ENCODE data around the gene JAML.
"Not testable (repeated sequence)": the region's sequence is repeated elsewhere in the genome, so short reads cannot be mapped to it uniquely, and the experiment has no call there.

Gene JAML

GRCh38 chr11:118202599-118203422 is 22.0 kb downstream of the JAML start:
- no peak for DNase-seq

GRCh38 chr11:118201966-118202365 is 22.8 kb downstream of the JAML start:
- TF ChIP-seq GATA1 (IDR thresholded peaks at IDR 0.05; ENCODE audit: low read depth, low read length): no peak
- no peak for DNase-seq

More at GRCh38 chr11:118202599-118203422, 22.0 kb downstream of the JAML start:
- TF ChIP-seq GATA1 (IDR thresholded peaks at IDR 0.05; ENCODE audit: low read depth, low read length) (no peak), POLR2A (IDR thresholded peaks at IDR 0.05; ENCODE audit: low read length) (no peak)

DNA sequence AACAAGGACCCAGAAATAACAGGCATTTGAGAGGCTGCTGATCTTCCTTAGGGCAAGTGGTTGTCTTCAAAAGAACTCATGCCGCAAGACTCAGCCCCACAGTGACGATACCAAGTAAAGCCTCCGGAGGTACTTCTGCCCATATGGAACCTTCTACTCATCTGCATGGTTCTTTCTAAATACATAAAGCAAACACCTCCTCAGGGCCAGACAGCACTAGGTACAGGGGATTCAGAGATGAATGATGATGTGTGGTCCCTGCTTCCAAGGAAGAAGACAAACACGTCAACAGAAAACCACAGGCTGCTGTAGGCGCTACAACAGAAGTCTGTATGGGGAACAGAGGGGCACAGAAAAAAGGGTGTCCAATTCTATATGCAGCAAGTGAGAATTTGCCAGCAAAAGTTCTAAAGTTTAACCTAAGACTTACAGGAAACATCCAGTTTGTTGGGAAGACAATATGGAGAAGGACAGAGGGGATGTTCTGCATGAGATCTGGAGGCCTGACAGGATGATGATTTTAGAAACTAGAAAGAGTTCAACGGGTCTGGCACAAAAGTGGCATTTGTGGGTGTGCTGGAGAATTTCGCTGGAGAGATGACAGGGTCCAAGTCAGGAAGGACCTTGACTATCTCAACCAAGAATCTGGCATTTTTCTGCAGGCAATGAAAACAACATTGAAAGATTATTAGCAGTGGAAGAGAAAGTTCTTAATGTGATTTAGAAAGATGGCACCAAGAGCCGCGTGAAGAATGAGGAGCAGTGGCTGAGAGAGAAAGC is 23.7 kb downstream of the JAML start:
- TF ChIP-seq POLR2A (IDR thresholded peaks at IDR 0.05; ENCODE audit: low read length) (no peak), GATA1 (IDR thresholded peaks at IDR 0.05; ENCODE audit: low read depth, low read length) (no peak)
- no peak for DNase-seq

DNA sequence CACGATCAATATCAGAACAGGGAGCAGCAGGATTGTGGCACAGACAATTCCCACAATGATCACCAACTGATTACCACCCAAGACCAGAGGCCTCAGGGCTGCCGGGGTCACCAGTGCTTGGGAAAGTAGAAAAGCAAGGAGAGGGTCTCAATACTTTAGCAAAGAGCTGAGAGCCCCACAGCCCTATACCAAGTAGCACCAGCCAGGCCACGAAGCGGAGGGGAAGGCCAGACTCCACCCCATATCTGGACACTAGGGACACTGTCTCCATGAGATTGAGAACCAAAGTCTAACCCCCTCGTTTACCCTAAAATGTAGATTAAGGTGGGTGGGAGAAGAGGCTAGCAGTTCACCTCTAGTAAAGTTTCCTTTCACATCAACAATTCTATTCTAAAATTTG is 24.3 kb downstream of the JAML start:
- TF ChIP-seq POLR2A (IDR thresholded peaks at IDR 0.05; ENCODE audit: low read length) (no peak), GATA1 (IDR thresholded peaks at IDR 0.05; ENCODE audit: low read depth, low read length) (no peak)
- DNase-seq: no peak

DNA sequence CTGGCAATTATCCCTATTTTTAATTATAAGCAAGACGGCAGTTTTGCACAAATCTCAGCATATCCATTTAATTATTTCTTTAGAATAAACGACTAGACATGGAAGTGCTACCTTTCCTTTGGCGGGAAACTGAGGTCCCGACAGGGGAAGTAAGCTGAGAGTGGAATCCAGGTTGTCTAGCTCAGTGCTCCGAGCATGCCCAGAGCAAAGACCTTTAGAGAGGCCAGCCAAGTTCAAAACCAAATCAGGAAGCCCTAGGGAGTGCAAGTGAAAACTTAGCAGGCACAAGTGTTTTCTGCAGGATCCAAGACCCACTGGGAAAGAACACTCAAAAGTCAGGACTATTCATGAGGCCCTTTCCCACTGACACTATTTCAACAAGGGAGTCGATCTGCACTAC is 25.7 kb downstream of the JAML start:
- DNase-seq: no peak
- TF ChIP-seq GATA1 (IDR thresholded peaks at IDR 0.05; ENCODE audit: low read depth, low read length) (no peak), POLR2A (IDR thresholded peaks at IDR 0.05; ENCODE audit: low read length) (no peak)

DNA sequence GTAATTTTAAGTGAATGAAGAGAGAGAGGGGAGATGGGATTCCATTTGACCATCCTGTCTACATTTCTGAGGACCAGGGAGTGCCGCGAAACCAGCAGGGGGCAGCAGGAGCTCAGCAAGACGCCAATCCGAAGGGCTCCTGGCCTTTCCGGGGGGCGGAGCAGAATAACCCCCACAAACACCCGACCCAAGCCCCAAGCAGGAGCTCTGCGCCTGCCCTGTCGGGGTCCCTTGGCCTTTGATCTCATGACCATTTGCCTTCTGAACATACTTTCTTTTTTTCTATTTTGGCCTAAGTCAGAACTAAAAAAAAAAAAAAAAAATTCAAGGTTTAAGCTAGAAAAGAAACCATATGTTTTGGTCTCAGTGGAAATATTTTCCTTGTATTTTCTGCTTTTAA is 26.4 kb downstream of the JAML start:
- TF ChIP-seq GATA1 (IDR thresholded peaks at IDR 0.05; ENCODE audit: low read depth, low read length) (no peak), POLR2A (IDR thresholded peaks at IDR 0.05; ENCODE audit: low read length) (no peak)
- peak; percentile 73 to 86 for DNase-seq

DNA sequence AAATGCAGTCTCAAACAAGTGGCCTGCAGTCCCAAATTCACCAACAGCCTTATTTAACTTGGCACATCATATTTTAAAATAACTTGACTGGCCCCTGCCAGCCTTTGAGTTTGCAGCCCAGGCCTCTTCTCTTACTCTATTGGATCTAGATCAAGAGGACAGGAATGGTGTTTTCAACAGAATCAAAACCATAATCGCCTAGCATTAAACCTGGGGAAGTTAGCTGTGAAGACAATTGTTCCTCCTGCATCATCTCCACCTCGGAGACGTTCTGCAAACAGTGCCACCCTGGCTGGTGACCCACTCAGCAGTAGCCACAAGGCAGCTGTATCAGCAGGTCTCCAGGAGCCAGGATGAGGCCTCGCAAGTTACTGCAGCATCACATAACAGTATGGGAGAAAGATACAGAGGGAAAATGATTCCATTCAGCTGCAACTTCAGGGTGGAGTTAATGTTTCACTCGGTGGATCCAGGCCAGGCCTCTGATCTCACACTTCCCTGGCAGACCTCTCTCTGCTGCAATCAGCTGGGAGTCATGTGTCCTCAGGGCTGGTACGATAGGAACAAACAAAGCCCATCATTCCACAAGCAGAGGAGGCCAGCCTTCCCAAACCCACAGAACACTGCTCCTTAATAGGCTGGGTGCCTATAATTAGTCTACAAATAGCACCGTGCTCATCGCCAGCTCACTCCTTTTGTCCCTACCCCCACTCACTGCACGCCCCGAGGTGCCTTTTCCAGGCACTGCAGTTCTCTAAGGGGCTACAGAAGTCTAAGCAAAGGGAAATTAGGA is 29.8 kb downstream of the JAML start:
- no peak for DNase-seq
- no peak for TF ChIP-seq GATA1 (IDR thresholded peaks at IDR 0.05; ENCODE audit: low read depth, low read length)
- no peak for TF ChIP-seq POLR2A (IDR thresholded peaks at IDR 0.05; ENCODE audit: low read length)

DNA sequence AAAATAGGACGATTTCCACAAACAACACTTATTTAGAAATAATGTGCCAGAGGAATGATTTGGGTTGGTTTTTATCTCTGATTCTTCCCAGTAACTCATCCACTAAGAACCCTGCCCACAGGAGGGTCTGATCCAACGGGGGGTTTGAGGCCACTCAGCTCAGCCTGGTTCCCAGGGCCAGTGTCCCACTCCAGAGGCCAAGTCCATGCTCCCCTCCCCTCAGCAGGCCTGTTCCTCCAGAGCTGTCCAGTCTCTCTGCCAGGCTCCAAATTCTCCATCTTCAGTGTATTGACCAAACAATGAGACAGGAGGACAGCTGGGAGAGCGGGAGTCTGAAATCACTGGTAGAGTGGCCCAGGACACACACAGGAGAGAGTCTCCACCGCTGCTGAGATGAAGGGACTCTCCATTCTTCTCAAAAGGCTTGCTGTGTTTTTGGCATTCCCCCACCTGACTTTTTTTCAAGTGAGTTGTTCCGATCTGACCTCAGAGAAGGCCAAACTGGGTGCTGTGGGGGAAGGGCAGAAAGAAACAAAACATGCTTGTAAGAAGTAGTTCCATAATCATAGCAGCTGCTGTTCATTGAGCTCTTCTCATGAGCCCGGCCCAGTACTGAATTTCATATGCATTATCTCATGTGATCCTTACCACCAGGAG is 30.8 kb downstream of the JAML start:
- no peak for TF ChIP-seq POLR2A (IDR thresholded peaks at IDR 0.05; ENCODE audit: low read length)
- TF ChIP-seq GATA1 (IDR thresholded peaks at IDR 0.05; ENCODE audit: low read depth, low read length): no peak
- DNase-seq: no peak

- not testable (repeated sequence) for DNase-seq
These were observed 32.0 kb downstream of the JAML start for GRCh38 chr11:118192817-118193216.

DNA sequence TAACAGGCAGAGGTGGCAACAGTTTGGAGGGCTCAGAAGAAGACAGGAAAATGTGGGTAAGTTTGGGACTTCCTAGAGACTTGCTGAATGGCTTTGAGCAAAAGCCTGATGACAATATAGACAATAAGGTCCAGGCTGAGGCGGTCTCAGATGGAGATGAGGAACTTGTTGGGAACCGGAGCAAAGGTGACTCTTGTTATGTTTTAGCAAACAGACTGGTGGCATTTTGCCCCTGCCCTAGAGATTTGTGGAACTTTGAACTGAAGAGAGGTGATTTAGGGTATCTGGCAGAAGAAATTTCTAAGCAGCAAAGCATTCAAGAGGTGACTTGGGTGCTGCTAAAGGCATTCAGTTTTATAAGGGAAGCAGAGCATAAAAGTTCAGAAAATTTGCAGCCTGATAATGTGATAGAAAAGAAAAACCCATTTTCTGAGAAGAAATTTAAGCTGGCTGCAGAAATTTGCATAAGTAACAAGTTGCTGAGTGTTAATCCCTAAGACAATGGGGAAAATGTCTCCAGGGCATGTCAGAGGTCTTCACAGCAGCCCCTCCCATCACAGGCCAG is 33.8 kb downstream of the JAML start:
- not testable (repeated sequence) for DNase-seq

DNA sequence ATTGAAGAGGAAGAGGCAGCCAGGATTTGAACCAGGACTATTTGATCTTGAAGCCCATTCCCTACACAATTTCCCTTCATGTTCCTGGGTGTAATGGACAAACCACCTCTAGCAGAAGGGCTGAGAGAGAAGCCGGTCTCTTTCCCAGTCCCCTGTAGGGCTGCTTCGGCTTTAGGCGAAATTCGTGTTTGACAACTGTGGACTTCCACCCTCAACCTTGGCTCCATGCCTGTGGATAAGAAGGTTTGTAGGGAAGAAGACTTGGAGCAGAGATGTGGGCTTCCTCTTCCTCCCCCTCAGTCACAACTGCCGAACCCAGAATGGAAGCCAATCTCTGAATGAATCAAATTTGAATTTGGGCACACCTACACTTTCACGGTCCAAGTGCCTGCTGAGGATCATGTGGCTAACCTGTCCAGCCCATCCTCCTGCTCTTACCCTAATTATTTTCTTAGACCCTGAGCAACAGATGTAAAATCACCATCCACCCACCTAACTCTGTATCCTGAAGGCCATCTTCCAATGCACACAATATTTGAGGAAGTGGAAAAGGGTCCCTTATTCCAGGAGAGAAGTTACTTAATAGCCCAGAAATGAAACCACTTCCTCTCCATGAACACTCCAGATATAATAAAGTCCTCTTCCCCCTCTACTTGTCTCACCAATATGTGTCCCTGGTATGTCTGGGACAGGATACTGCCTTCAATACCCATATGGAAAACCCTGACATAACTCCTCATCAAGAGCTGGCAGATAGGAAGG is 38.3 kb downstream of the JAML start:
- no peak for TF ChIP-seq POLR2A (IDR thresholded peaks at IDR 0.05; ENCODE audit: low read length)
- TF ChIP-seq GATA1 (IDR thresholded peaks at IDR 0.05; ENCODE audit: low read depth, low read length): no peak
- DNase-seq: no peak

GRCh38 chr11:118184784-118185579 is 39.8 kb downstream of the JAML start:
- DNase-seq: no peak

DNA sequence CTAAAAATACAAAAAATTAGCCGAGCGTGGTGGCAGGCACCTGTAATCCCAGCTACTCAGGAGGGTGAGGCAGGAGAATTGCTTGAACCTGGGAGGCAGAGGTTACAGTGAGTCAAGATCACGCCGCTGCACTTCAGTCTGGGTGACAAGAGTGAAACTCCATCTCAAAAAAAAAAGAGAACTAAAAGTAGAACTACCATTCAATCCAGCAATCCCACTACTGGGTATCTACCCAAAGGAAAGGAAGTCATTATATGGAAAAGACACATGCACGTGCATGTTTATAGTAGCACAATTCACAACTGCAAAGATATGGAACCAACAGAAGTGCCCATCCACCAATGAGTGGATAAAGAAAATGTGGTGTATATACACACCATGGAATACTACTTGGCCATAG is 41.1 kb downstream of the JAML start:
- DNase-seq: not testable (repeated sequence)

More at GRCh38 chr11:118184784-118185579, 39.8 kb downstream of the JAML start:
- no peak for TF ChIP-seq POLR2A (IDR thresholded peaks at IDR 0.05; ENCODE audit: low read length)
- TF ChIP-seq GATA1 (IDR thresholded peaks at IDR 0.05; ENCODE audit: low read depth, low read length): no peak

All from erythroblast (primary cell).